ENCODE results near the gene LYRM7.
"Not testable (repeated sequence)": the region's sequence is repeated elsewhere in the genome, so short reads cannot be mapped to it uniquely, and the experiment has no call there.

LYRM7 gene

DNA sequence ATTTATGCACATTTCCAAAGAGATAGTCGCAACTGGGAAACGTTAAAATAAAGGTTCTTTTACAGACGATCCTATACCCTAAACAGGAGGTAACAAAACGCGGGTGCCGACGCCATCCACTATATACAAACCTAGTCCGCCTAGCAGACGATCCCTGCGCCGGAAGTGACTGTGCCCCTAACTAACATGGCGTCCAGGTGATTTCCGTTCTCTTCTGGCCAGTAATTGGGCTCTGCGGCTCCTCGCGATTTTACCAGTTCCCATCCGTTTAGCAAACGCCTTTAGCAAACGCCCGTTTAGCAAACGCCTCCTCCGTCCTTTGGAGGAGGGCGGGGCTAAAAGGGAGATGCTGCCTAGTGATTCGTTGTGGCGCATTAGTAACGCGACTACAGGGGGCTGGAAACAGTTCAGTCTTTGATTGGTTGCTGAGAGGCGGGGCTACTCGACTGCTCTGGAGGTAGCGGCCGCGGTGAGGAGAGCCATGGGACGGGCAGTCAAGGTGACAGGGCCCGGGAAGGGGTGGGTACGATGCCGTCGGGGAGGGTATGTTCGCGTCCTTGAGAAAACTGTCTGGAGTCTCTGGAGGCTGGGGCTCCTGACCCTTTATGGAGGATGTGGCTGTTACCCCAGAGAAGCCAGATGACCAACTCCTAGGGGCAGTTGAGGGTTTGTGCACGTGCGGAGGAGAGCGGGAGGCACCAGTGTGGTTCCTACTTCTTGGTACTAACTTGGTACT is at the start of gene LYRM7:
Gene LYRM7 (plus strand): TSS at position 405 of the 736 bp plus-strand sequence. CDS start 77 bp downstream, at position 482.
- DNase-seq (ENCODE audit: low spot score), result peak; percentile 99

DNA sequence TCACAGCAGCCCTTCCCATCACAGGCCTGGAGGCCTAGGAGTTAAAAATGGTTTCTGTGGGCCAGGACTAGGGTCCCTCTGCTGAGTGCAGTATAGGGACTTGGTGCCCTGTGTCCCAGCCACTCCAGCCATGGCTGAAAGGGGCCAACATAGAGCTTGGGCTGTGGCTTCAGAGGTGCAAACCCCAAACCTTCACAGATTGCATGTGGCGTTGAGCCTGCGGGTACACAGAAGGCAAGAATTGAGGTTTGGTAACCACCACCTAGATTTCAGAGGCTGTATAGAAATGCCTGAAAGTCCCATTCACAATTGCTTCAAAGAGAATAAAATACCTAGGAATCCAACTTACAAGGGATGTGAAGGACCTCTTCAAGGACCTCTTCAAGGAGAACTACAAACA is 43.5 kb upstream of the LYRM7 start:
- not testable (repeated sequence) for DNase-seq (ENCODE audit: low spot score)

DNA sequence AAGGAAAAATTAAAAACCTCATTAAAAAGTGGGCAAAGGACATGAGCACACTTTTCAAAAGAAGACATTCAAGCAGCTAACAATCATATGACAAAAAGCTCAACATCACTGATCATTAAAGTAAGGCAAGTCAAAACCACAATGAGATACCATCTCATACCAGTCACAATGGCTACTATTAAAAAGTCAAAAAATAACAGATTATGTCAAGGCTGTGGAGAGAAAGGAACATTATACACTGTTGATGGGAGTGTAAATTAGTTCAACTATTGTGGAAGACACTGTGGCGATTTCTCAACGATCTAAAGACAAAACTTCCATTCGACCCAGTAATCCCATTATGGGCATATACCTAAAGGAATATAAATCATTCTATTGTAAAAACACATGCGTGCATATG is 41.4 kb upstream of the LYRM7 start:
- DNase-seq (ENCODE audit: low spot score), result no peak

DNA sequence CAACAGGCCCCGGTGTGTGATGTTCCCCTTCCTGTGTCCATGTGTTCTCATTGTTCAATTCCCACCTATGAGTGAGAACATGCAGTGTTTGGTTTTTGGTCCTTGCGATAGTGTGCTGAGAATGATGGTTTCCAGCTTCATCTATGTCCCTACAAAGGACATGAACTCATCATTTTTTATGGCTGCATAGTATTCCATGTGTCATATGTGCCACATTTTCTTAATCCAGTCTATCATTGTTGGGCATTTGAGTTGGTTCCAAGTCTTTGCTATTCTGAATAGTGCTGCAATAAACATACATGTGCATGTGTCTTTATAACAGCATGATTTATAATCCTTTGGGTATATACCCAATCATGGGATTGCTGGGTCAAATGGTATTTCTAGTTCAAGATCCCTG is 37.7 kb upstream of the LYRM7 start:
- DNase-seq (ENCODE audit: low spot score), result not testable (repeated sequence)

DNA sequence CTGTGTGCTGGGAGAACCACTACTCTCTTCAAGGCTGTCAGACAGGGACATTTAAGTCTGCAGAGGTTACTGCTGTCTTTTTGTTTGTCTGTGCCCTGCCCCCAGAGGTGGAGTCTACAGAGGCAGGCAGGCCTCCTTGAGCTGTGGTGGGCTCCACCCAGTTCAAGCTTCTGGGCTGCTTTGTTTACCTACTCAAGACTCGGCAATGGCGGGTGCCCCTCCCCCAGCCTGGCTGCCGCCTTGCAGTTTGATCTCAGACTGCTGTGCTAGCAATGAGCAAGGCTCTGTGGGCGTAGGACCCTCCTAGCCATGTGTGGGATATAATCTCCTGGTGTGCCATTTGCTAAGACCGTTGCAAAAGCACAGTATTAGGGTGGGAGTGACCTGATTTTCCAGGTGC is 32.3 kb upstream of the LYRM7 start:
- DNase-seq (ENCODE audit: low spot score), result peak; percentile 8

DNA sequence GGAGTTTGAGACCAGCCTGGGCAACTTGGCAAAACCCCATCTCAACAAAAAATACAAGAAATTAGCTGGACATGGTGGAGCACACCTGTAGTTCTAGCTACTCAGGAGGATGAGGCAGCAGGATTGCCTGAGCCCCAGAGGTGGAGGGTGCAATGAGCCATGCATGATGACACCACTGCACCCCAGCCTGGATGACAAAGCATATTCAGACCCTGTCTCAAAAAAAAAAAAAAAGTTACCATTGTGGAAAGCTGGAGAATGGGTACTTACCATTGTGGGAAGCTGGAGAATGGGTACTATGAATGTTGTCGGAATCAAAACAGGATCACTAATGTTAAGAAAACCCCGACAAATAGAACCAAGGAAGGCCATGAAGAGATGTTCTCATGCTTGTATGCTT is 31.4 kb upstream of the LYRM7 start:
- no peak for DNase-seq (ENCODE audit: low spot score)

DNA sequence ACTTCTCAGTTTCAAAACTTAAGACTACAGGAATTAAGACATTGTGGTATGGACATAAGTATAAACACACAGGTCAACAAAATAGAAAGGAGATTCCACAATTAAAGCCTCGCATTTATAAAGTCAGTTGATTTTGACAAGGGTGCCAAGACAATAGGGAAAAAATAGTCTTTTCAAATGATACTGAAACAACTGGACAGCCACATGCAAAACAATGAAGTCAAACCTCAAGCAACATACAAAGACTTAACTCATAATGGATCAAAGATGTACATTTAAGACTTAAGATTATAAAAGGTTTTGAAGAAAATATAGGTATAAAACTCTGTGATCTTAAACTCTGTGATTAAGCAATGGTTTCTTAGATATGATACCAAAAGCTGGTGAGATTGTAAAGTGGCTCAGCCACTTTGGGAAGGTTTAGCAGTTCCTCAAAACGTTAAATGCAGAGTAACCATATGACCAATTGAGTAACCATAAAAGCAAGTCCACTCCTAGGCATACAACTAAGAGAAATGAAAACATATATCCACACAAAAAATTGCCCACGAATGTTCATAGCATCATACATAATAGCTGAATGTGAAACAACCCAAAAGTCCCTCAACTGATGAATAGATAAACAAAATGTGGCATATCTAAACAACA is 27.6 kb upstream of the LYRM7 start:
- DNase-seq (ENCODE audit: low spot score), result no peak

DNA sequence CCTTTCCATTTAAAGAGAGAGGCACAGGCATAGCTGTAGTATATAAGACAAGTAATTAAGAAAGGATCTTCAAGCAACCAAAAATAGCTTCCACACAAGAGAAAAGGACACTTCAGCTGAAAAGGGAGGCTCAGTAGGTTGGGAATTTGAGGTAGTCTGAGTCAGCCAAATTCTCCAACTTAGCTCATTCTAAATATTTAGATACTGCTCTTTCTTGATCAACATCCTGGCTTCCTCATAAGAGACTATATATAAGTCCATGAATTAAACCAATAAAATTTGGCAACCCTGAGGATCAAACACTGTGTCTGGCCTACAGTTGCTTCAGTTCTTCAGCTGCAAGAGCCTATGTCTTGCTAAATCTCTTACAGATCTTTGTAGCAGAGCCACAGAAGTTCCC is 23.5 kb upstream of the LYRM7 start:
- DNase-seq (ENCODE audit: low spot score), result no peak

DNA sequence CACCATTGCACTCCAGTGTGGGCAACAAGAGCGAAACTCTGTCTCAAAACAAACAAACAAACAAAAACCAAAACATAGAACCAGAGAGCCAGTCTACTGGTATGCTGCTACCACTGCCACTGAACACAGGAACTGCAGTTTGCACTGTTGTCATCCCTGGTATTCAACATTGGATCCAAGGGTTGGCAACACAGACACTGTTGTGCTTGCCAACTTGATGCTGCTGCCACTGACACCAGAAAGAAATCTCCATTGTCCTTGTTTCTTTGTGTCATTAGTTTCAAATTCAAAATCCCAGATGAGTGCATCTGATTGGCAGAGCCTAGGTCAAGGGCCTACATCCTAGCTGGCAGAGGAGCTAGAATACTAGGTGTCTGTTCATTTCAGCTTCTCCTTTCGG is 21.9 kb upstream of the LYRM7 start:
- DNase-seq (ENCODE audit: low spot score), result no peak

DNA sequence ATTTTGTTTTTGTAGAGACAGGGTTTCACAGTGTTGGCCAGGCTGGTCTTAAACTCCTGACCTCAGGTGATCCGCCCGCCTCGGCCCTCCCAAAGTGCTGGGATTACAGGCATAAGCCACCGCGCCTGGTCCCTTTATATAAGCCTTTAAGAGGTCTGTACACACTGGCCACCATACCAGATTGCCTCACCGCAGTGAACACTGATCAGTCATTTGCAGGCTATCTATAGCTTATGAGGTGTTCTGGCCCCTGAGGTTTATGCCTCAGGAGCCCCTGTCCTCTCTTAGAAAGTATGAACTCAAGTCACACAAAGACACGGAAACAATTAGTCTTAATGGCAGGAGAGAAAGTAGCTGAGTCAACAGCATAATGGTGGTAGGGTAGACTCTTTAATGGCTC is 20.3 kb upstream of the LYRM7 start:
- no peak for DNase-seq (ENCODE audit: low spot score)

DNA sequence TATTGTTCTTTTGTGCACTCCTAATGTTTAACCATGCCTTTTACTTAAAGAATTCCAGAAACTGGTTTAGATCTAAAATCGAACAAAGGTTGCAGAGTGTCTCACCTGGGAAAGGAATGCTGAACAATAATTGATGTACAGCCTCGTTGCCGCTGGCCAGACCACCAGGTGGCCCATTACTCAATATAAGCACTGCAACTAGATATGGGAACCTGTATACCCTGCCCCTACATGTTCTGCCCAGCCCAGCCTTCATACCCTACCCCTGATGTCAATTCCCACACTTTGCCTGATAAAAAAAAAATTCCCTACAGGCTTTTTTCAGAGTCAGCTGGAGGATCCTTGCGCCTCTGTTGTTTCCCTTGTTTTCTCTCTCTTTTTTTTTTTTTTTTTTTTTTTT is 19.5 kb upstream of the LYRM7 start:
- DNase-seq (ENCODE audit: low spot score), result no peak

DNA sequence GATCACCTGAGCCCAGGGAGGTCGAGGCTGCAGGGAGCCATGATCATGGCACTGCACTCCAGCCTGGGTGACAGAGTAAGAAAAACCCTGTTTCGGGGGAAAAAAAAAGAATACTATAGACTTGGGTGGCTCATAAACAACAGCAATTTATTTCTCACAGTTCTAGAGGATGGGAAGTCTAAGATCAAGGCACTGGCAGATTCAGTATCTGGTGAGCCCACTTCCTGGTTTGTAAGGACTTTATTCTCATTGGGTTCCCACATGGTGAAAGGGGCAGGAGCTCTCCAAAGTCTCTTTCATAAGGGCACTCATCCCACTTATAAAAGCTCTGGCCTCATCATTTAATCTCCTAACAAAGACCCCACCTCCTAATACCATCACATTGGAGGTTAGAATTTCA is 14.4 kb upstream of the LYRM7 start:
- no peak for DNase-seq (ENCODE audit: low spot score)

DNA sequence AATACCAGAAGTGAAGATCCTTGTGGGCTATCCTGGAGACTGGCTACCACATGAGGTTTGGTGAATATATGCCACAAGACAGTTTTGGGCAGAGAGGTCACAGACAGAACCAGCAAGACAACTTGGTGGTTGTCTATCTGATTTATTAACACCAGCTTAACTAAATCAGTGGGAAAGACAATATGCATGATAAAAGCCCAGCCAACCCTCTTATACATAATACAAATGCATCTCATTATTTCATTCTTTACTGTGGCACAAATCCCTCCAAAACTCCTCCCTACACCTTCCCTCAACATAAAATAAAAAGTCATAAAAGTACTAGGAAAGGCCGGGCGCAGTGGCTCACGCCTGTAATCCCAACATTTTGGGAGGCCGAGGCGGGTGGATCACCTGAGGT is 13.8 kb upstream of the LYRM7 start:
- no peak for DNase-seq (ENCODE audit: low spot score)

DNA sequence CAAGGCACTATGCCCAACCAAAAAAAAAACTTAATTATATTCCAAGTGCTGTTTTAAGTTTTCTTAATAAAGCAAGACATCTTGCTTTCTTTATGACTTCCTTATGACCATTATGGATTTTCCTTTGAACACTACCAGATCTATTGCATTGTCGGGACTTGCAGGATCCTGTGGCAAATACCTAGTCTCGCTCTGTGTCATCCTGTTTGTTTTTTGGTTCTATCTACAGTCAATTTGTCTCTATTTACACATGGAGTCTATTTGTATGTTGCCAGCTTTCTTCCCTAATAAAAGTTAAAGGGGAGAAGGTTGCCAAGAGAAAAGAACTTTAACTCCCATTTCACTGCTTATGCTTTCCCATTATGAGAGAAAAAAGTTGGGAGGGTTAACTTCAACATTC is 10.6 kb upstream of the LYRM7 start:
- no peak for DNase-seq (ENCODE audit: low spot score)

DNA sequence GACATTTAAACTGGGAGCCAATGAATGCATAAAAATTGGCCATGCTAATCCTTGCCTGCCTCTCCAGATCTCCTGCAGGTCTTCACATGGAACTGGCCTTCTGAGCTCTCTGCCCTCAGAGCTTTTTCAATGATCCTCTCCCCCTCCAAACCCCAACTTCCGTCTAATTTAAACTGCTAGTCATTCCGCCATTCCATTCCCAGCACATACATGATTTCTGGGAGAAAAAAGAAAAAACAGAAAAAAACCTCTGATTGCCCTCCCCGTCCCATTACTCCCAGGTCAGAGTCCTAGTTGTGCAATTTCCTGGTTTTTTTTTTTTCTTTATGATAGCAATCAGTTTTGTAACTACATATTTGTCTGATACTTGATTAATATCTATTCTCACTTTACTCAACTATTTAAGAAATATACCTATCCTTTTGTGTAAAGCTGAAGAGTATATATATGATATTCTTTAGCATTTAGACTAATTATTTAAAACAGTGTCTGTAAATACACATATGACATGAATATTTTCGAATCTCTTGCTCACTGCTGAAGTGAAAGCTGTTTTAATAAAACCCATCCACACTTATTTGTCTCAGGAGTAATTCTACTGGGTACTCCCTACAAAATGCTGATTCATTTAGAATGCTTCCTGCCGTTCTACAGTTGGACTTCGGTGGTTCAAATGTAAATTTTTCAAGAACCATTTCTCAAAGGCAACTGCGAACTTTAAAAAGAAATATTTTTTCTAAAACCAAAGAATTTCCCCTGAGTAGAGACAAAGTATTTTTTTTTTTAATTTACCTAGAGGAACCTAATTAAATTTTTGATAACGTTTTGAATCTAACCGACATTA is 7.2 kb upstream of the LYRM7 start:
- peak; percentile 11 for DNase-seq (ENCODE audit: low spot score)

DNA sequence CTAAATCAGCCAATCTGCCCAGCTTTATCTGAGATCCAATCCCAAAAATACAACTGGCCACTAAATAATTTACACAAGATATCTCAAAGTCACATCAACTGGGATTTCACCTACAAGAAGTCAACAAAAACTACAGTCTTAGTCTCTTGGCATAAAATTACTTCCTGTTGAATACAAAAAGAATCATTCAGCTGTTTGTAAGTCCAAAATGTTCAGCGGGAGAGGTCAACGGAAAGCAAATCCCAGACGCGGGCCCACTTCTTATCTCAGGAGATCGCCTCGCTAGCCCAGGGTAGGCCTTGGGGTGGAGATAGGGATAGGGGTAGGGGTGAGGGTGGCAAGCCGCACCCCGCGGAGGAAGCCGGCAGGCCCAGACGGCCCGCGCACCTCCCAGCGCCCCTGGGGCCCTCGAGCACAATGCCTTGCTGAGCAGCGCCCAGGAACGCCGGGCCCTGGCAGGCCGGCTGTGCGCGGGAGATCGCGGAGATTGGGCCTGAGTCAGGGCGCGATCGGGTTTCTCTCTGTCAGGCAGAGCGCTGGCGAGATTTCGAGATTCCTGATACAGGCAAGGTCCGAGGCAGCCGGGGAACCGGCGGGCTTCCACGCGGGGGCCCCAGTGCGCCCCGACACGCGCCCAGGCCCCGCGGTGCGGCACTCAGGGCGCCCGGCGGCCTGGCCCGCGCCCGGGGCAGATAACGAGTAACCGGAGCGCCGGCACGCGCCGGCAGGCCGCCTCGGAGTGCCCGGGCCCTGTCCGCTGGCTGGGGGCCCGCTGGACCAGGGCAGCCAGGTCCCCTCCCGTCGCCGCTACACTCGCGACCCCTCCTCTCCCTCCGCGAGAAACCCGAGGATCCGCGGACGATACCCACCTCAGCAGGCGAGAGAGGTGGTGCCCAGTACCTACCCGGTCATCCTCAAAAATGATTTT is 6.3 kb upstream of the LYRM7 start:
- peak; percentile 73 for DNase-seq (ENCODE audit: low spot score)

DNA sequence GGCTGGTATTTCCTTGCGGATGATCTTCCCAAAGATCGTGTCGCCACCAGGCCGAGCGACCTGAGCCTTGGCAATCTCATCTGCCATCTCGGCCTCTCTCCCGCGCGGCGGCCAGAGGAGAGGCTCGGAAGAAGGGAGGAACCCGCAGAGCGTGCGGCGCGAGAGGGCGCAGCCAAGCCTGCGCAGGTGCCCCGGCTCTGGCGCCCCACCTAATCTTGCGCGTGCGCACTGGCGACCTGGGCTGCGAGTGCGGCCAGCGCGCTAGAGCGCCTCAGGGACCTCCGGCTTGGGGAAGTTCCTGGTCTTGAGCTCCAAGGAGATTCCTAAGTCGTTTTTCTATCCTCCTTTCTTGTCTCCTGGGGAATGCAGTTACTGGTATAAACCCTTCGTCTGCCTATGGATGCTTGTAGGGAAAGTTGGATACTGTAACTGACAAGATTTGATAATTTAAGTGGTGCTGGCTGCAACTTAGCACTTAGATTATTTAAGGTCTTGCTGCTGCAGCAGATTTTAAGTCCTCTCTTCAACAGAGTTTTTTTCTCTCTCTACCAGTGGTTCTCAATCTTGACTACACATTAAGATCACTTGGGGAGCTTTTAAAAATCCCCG is 5.5 kb upstream of the LYRM7 start, which contains the start of gene HINT1:
Gene HINT1 (minus strand): TSS at position 138 of the 609 bp plus-strand sequence. CDS start 51 bp downstream, at position 87.
- DNase-seq (ENCODE audit: low spot score), result peak; percentile 91

DNA sequence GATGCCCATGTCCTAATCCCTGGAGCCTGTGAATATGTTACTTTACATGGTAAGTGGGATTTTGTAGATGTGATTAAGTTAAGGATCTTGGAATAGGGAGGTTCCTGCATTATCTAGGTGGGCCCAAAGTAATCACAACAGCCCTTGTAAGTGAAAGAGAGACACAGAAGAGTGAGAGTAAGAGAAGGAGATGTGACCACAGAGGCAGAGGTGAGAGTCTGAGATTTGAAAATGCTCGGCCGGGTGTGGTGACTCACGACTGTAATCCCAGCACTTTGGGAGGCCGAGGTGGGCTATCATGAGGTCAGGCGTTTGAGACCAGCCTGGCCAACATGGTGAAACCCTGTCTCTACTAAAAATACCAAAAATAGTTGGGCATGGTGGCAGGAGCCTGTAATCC is 3.1 kb upstream of the LYRM7 start:
- no peak for DNase-seq (ENCODE audit: low spot score)

DNA sequence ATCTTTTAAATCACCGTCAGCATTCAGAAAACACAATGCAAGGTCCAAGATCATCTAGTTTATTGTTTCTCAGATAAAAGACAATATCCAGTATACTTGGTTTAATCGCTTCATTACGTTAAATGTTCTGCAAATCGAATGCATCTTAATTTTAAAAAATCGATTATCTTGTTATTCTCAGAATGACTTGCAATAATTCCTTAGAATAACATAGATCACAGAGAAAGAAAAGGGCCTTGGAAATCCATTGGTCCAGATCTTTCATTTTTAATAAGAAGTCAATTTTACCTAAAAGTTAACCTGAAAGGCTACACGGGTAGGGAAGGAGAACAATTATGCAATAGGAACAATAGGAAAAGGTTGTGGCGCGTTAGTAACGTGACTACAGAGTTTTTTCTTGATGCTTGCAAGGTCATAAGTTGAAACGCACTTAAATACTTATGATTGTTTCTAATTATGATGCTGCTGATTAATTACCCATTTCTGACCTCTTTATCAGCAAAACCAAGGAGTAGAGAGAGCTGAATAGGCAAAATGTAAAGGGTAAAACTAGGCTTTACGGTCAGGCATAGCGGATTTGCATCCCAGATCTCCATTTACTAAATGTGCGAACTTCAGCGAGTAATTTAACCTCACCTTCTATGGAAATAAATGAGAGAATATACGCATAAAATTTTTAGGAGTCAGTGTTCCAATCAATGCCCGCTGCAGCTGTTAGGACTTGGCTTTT is 769 bp upstream of the LYRM7 start:
- DNase-seq (ENCODE audit: low spot score), result no peak

DNA sequence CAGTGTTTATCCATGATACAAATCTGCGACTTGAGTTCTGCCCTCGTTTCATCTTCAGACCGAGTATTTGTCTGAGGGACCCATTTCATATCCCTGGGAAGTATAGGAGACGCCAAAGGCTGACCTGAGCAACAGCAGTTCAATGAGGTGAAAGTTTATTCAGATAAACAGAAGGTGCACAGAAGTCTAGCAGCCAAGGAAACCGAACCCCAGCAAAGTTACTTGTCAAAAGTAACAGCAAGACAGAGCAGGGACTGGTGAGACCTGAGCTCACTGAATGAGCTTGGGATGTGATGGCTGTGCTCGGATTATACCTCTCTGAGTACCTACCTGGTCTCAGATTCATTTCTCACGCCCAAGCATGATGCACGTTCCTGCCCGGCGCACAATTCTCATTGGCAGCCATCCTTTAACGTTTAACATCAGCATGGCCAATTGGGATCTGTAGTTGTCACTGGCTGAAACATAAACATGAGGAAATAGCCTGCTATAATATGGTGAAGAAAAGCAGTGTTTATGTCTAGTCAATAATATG is 599 bp downstream of the LYRM7 start:
- peak; percentile 8 for DNase-seq (ENCODE audit: low spot score)

Data from CD4-positive, alpha-beta T cell treated with Interleukin-2 at 100 ng/mL for 4 hours (primary cell).